ENCODE measurements around the gene KRTAP5-4. TPM values are rescaled to one million over a fixed set of nuclear protein-coding genes. Genes with fewer than 3 reads are reported as not detected.

Gene KRTAP5-4
- total RNA-seq, 1 donor from 2014 or later, result not detected

- H3K4me1 Mint-ChIP-seq (ENCODE audit: low read depth, unreplicated experiment), result no peaks in the 10 kb centered on the region
- no peaks in the 10 kb centered on the region for H3K9me3 Mint-ChIP-seq (ENCODE audit: unreplicated experiment)
- no peaks in the 10 kb centered on the region for H3K36me3 Mint-ChIP-seq (ENCODE audit: unreplicated experiment)
- TF ChIP-seq CTCF (IDR thresholded peaks at IDR 0.05; ENCODE audit: partially characterized antibody, unreplicated experiment), result no peak
- DNase-seq, result no peak
- no peak overlapping the region for H3K4me3 Mint-ChIP-seq (ENCODE audit: unreplicated experiment)
- H3K27me3 Mint-ChIP-seq (ENCODE audit: unreplicated experiment), result peaks cover 4% of the 10 kb centered on the region
- H3K27ac Mint-ChIP-seq (ENCODE audit: unreplicated experiment), result no peak overlapping the region
These were observed 38.4 kb upstream of the KRTAP5-4 start for GRCh38 chr11:1660111-1660867.

DNA sequence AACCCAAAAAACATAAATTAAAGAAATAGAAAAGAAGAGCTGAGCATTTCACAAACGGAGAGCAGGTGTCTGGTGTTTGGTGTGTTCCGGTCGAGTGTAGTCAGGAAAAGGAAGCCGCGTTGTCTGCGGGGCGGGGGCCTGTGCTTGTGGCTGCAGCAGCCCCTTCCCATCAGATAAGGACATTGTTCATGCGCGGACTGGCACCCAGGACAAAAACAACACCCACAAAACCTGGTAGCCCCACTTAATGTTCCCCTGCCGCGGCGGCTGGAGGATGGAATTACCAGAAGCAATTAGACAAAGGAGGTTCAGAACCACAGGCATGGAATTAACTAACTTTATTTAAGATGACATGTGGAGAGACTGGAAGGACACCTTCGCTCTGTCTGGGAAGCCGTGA, 37.6 kb upstream of the KRTAP5-4 start:
- Mint-ChIP-seq H3K9me3 (ENCODE audit: unreplicated experiment) (no peaks in the 10 kb centered on the region), H3K36me3 (ENCODE audit: unreplicated experiment) (no peaks in the 10 kb centered on the region), H3K4me1 (ENCODE audit: low read depth, unreplicated experiment) (no peaks in the 10 kb centered on the region), H3K4me3 (ENCODE audit: unreplicated experiment) (no peak overlapping the region), H3K27me3 (ENCODE audit: unreplicated experiment) (peaks cover 6% of the 10 kb centered on the region), H3K27ac (ENCODE audit: unreplicated experiment) (no peak overlapping the region)
- TF ChIP-seq CTCF (IDR thresholded peaks at IDR 0.05; ENCODE audit: partially characterized antibody, unreplicated experiment), result no peak
- no peak for DNase-seq

GRCh38 chr11:1656670-1657069, 34.7 kb upstream of the KRTAP5-4 start:
- no peak overlapping the region for H3K4me3 Mint-ChIP-seq (ENCODE audit: unreplicated experiment)
- no peak overlapping the region for H3K27ac Mint-ChIP-seq (ENCODE audit: unreplicated experiment)
- TF ChIP-seq CTCF (IDR thresholded peaks at IDR 0.05; ENCODE audit: partially characterized antibody, unreplicated experiment), result no peak
- DNase-seq, result no peak
- peaks cover 3% of the 10 kb centered on the region for H3K9me3 Mint-ChIP-seq (ENCODE audit: unreplicated experiment)
- no peaks in the 10 kb centered on the region for H3K4me1 Mint-ChIP-seq (ENCODE audit: low read depth, unreplicated experiment)
- H3K36me3 Mint-ChIP-seq (ENCODE audit: unreplicated experiment), result no peaks in the 10 kb centered on the region
- peaks cover 8% of the 10 kb centered on the region for H3K27me3 Mint-ChIP-seq (ENCODE audit: unreplicated experiment)

- Mint-ChIP-seq H3K4me1 (ENCODE audit: low read depth, unreplicated experiment) (no peaks in the 10 kb centered on the region), H3K27me3 (ENCODE audit: unreplicated experiment) (peaks cover 10% of the 10 kb centered on the region), H3K27ac (ENCODE audit: unreplicated experiment) (no peak overlapping the region), H3K9me3 (ENCODE audit: unreplicated experiment) (peaks cover 3% of the 10 kb centered on the region), H3K36me3 (ENCODE audit: unreplicated experiment) (no peaks in the 10 kb centered on the region), H3K4me3 (ENCODE audit: unreplicated experiment) (no peak overlapping the region)
- no peak for TF ChIP-seq CTCF (IDR thresholded peaks at IDR 0.05; ENCODE audit: partially characterized antibody, unreplicated experiment)
- DNase-seq, result no peak
These were observed 34.1 kb upstream of the KRTAP5-4 start for GRCh38 chr11:1656061-1656441.

GRCh38 chr11:1655168-1656060, 33.5 kb upstream of the KRTAP5-4 start:
- Mint-ChIP-seq H3K27ac (ENCODE audit: unreplicated experiment) (no peak overlapping the region), H3K36me3 (ENCODE audit: unreplicated experiment) (no peaks in the 10 kb centered on the region), H3K27me3 (ENCODE audit: unreplicated experiment) (peaks cover 9% of the 10 kb centered on the region)

More at GRCh38 chr11:1655168-1656060, 33.5 kb upstream of the KRTAP5-4 start:
- Mint-ChIP-seq H3K4me3 (ENCODE audit: unreplicated experiment) (no peak overlapping the region), H3K9me3 (ENCODE audit: unreplicated experiment) (peaks cover 3% of the 10 kb centered on the region), H3K4me1 (ENCODE audit: low read depth, unreplicated experiment) (no peaks in the 10 kb centered on the region)
- DNase-seq, result no peak
- no peak for TF ChIP-seq CTCF (IDR thresholded peaks at IDR 0.05; ENCODE audit: partially characterized antibody, unreplicated experiment)

Measured in glutamatergic neuron (in vitro differentiated cells).